ENCODE data around the gene F5. TPM values are rescaled to one million over a fixed set of nuclear protein-coding genes. Genes with fewer than 3 reads are reported as not detected.

F5 gene
- total and polyA plus RNA-seq, 2 donors (not counting 1 experiment from before 2014, with no cell fraction given) = 0.01 to 0.27 TPM

- no peak overlapping the region for H3K27ac ChIP-seq (ENCODE audit: low read length in 2 of 2)
- peaks cover 0 to 4% (median 0%) of the 10 kb centered on the region in 4 experiments for H3K27me3 ChIP-seq (replicated peaks in 1 of 4; ENCODE audit: control extremely low read depth in 1 of 4, control insufficient read depth in 3 of 4, insufficient read depth in 4 of 4, low read length in 3 of 4)
- no CpG with 5 or more reads among the region's 3 CpGs for WGBS (ENCODE audit: insufficient coverage)
- H4K20me1 ChIP-seq (ENCODE audit: control insufficient read depth, insufficient read depth, low read length, poor library complexity, severe bottlenecking) = no peaks in the 10 kb centered on the region
- H3K9ac ChIP-seq (ENCODE audit: low read length) = no peak overlapping the region
- no peaks in the 10 kb centered on the region for H3K9me3 ChIP-seq (ENCODE audit: control extremely low read depth in 1 of 3, control insufficient read depth in 2 of 3, insufficient read depth in 1 of 3, low read length in 2 of 3)
- no peaks in the 10 kb centered on the region for H3K4me1 Mint-ChIP-seq
- no peak overlapping the region for H3K4me3 ChIP-seq (ENCODE audit: control extremely low read depth in 1 of 5, extremely low read depth in 1 of 5, insufficient read depth in 1 of 5, low read depth in 2 of 5, low read length in 4 of 5)
- ATAC-seq (ENCODE audit: low read depth) = no peak
- H3K4me2 ChIP-seq (replicated peaks; ENCODE audit: low read depth, low read length, poor library complexity, severe bottlenecking) = no peak overlapping the region
- H3K27ac Mint-ChIP-seq = no peak overlapping the region
- intact Hi-C loops (cut with micrococcal nuclease) = no loop called here
- no peaks in the 10 kb centered on the region for H3K79me2 ChIP-seq (ENCODE audit: control insufficient read depth, insufficient read depth, low read length)
- no peaks in the 10 kb centered on the region for H3K36me3 ChIP-seq (replicated peaks in 1 of 2; ENCODE audit: control extremely low read depth in 1 of 2, control insufficient read depth in 1 of 2, extremely low read depth in 1 of 2, insufficient read depth in 2 of 2, low read length in 1 of 2)
- no peaks in the 10 kb centered on the region for H3K9me3 Mint-ChIP-seq (ENCODE audit: insufficient read depth)
- H2AFZ ChIP-seq (ENCODE audit: insufficient read depth, low read depth, low read length, poor library complexity, severe bottlenecking) = no peak overlapping the region
- no peaks in the 10 kb centered on the region for H3K4me1 ChIP-seq (ENCODE audit: control insufficient read depth in 2 of 2, insufficient read depth in 2 of 2, low read length in 2 of 2)
- H3K27me3 Mint-ChIP-seq = peaks cover 29% of the 10 kb centered on the region
- no peak overlapping the region for H3K4me3 Mint-ChIP-seq
- TF ChIP-seq CTCF (IDR thresholded peaks at IDR 0.05) (no peak), EZH2 (IDR thresholded peaks at IDR 0.05; ENCODE audit: borderline replicate concordance, insufficient read depth, low read depth, low read length, poor library complexity, severe bottlenecking) (no peak)
- DNase-seq = no peak
- ChIA-PET POLR2A (no interaction called here), CTCF (no interaction called here)
Observed at GRCh38 chr1:169494343-169494742, 91.9 kb downstream of the F5 start.

GRCh38 chr1:169493251-169493650, 93.0 kb downstream of the F5 start:
- Histone ChIP-seq H3K79me2 (ENCODE audit: control insufficient read depth, insufficient read depth, low read length) (no peaks in the 10 kb centered on the region), H3K27me3 (replicated peaks in 1 of 4; ENCODE audit: control extremely low read depth in 1 of 4, control insufficient read depth in 3 of 4, insufficient read depth in 4 of 4, low read length in 3 of 4) (peaks cover 0 to 4% (median 0%) of the 10 kb centered on the region in 4 experiments), H3K27ac (ENCODE audit: low read length in 2 of 2) (no peak overlapping the region), H2AFZ (ENCODE audit: insufficient read depth, low read depth, low read length, poor library complexity, severe bottlenecking) (no peak overlapping the region), H3K4me2 (replicated peaks; ENCODE audit: low read depth, low read length, poor library complexity, severe bottlenecking) (no peak overlapping the region), H3K4me1 (ENCODE audit: control insufficient read depth in 2 of 2, insufficient read depth in 2 of 2, low read length in 2 of 2) (no peaks in the 10 kb centered on the region), H4K20me1 (ENCODE audit: control insufficient read depth, insufficient read depth, low read length, poor library complexity, severe bottlenecking) (no peaks in the 10 kb centered on the region), H3K4me3 (ENCODE audit: control extremely low read depth in 1 of 5, extremely low read depth in 1 of 5, insufficient read depth in 1 of 5, low read depth in 2 of 5, low read length in 4 of 5) (no peak overlapping the region), H3K9me3 (ENCODE audit: control extremely low read depth in 1 of 3, control insufficient read depth in 2 of 3, insufficient read depth in 1 of 3, low read length in 2 of 3) (no peaks in the 10 kb centered on the region), H3K36me3 (replicated peaks in 1 of 2; ENCODE audit: control extremely low read depth in 1 of 2, control insufficient read depth in 1 of 2, extremely low read depth in 1 of 2, insufficient read depth in 2 of 2, low read length in 1 of 2) (no peaks in the 10 kb centered on the region), H3K9ac (ENCODE audit: low read length) (no peak overlapping the region)
- H3K9me3 Mint-ChIP-seq (ENCODE audit: insufficient read depth) = no peaks in the 10 kb centered on the region
- TF ChIP-seq EZH2 (IDR thresholded peaks at IDR 0.05; ENCODE audit: borderline replicate concordance, insufficient read depth, low read depth, low read length, poor library complexity, severe bottlenecking) (no peak), CTCF (IDR thresholded peaks at IDR 0.05) (no peak)
- no peak overlapping the region for H3K27ac Mint-ChIP-seq
- H3K4me1 Mint-ChIP-seq = no peaks in the 10 kb centered on the region
- H3K4me3 Mint-ChIP-seq = no peak overlapping the region
- CTCF ChIA-PET = no interaction called here
- peaks cover 25% of the 10 kb centered on the region for H3K27me3 Mint-ChIP-seq
- intact Hi-C loops (cut with micrococcal nuclease) = no loop called here
- POLR2A ChIA-PET = no interaction called here
- ATAC-seq (ENCODE audit: low read depth) (no peak), DNase-seq (no peak)
- no CpG with 5 or more reads among the region's 1 CpG for WGBS (ENCODE audit: insufficient coverage)
